HuH-7 (cell line): ENCODE measurements around the gene PPP1R13L.
"Not testable (repeated sequence)": the region's sequence is repeated elsewhere in the genome, so short reads cannot be mapped to it uniquely, and the experiment has no call there.

Source experiments
- DNase-seq: peaks from one replicate; pipeline ENCODE4 v3.0.0; 2011; ENCODE audit warnings: low spot score

PPP1R13L gene

GRCh38 chr19:45345506-45345860 lies 59.4 kb downstream of the PPP1R13L start:
- no peak for DNase-seq

- DNase-seq, result no peak
These were observed 60.0 kb downstream of the PPP1R13L start for GRCh38 chr19:45344621-45345505.

- DNase-seq, result no peak
These were observed 62.0 kb downstream of the PPP1R13L start for GRCh38 chr19:45342911-45343310.

DNA sequence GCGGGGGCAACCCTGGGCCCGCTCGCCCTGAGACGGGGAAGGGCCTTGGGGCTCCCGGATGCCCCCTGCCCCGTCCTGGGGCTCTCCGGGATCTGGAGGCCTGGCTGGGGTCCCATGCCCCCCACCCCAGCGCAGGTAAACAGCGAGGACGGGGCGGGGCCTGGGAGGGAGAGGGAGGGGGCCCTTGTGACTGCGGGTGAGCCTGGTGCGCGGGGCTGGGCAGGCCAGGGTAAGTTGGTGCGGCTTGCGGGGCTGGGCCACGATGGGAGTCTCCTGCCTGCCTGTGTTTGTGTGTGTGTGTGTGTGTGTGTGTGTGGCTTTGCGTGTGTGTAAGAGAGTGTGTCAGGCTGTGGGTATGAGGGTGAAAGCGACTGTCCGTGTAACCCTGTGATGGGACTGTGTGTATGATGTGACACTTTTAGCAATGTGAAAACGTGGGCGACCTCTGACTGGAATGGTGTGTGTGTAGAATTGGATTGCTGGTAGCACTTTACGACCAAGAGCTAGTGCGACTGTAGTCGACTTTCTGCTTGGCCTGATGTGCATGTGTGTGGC lies 63.9 kb downstream of the PPP1R13L start:
- no peak for DNase-seq

- peak; percentile 83 for DNase-seq
These were observed 64.5 kb downstream of the PPP1R13L start, which contains the start of gene KLC3 for GRCh38 chr19:45340232-45340898. TSS of gene KLC3 (plus strand) at chr19:45340750. CDS start at chr19:45345542, 4,792 bp downstream.

GRCh38 chr19:45339629-45340028 lies 65.2 kb downstream of the PPP1R13L start:
- no peak for DNase-seq

GRCh38 chr19:45336696-45337251 lies 68.1 kb downstream of the PPP1R13L start:
- no peak for DNase-seq

DNA sequence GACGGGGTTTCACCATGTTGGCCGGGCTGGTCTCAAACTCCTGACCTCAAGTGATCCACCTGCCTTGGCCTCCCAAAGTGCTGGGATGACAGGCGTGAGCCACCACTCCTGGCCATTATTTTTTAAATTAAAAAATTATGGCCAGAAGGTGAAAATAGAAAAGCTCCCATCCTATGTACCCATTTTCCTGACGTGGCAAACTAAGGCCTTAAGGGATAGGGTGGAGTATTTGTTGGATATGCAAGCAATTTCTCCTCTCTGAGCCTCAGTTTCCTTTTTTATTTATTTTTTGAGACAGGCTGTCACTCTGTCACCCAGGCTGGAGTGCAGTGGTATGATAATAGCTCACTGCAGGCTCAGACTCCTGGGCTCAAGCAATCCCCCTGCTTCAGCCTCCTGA lies 70.0 kb downstream of the PPP1R13L start:
- DNase-seq, result not testable (repeated sequence)

GRCh38 chr19:45333609-45334303 lies 71.1 kb downstream of the PPP1R13L start:
- no peak for DNase-seq

DNA sequence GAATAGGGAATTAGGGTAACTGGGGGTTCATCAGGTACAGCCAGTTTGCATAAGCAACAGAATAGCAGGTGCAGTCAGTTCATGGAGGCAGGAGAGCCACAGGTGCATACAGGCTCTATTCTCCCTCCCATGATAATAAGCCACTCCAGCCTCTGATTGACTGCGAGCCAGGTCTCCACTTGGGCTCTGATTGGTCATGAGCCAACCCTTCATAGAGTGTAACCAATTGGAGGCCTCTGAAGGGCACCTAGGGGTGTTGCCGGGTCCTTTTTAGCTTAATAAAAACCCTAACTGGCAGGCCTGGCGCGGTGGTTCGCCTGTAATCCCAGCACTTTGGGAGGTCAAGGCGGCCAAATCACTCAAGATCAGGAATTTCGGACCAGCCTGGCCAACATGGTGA lies 73.5 kb downstream of the PPP1R13L start:
- no peak for DNase-seq
